Right lobe of liver (tissue), 6 donors: Measurements from ENCODE around the gene IWS1. TPM values are rescaled to one million over a fixed set of nuclear protein-coding genes. Genes with fewer than 3 reads are reported as not detected.

ENCODE experiments used
- ATAC-seq, 4 donors: fragments of 200-7000 bp; cut with Tn5 transposase; one replicate each; pipeline ENCODE4 v1.9.1; 2020; ENCODE audit warnings: mild to moderate bottlenecking in 4 of 4, moderate library complexity in 4 of 4
- DNase-seq, 3 donors: peaks; one replicate each; pipeline ENCODE4 v3.0.0-alpha.2; 2020
- H3K27ac ChIP-seq, 3 donors: fragments of 200-600 bp; one replicate each; pipeline ENCODE4 v1.8.0; 2022
- H3K27me3 ChIP-seq, 2 donors: fragments of 200-600 bp; one replicate each; pipeline ENCODE4 v1.8.0; 2022
- H3K36me3 ChIP-seq, 4 donors: fragments of 200-600 bp; sonication (generic) in 1 of 4; one replicate each; pipeline versions ENCODE4 v1.5.1 to v1.8.0; 2017 to 2022; ENCODE audit warnings: control low read depth in 1 of 4
- H3K4me1 ChIP-seq, 4 donors: fragments of 200-600 bp; sonication (generic) in 1 of 4; one replicate each; pipeline versions ENCODE4 v1.5.1 to v1.8.0; 2017 to 2022; ENCODE audit warnings: control low read depth in 1 of 4
- H3K4me3 ChIP-seq, 3 donors: fragments of 200-600 bp; one replicate each; pipeline ENCODE4 v1.8.0; 2022
- H3K9me3 ChIP-seq, 4 donors: fragments of 200-600 bp; sonication (generic) in 1 of 4; one replicate each; pipeline versions ENCODE4 v1.5.1 to v1.8.0; 2017 to 2022; ENCODE audit warnings: control low read depth in 1 of 4
- CTCF ChIP-seq, 4 donors: fragments of 200-600 bp in 3 of 4; fragments of 450-650 bp in 1 of 4; IDR thresholded peaks; one replicate each; pipeline versions ENCODE4 v1.5.1 to v1.8.0; 2016 to 2022; ENCODE audit warnings: antibody characterized with exemption in 4 of 4, mild to moderate bottlenecking in 2 of 4
- POLR2A ChIP-seq: fragments of 450-650 bp; IDR thresholded peaks from one replicate; pipeline ENCODE4 v1.6.1; 2017; ENCODE audit warnings: antibody characterized with exemption, mild to moderate bottlenecking
- WGBS: methylation state at CpG from one replicate; pipeline ENCODE4 v1.1.6; 2018; ENCODE audit warnings: low coverage, low lambda C conversion rate; ENCODE audit not compliant: insufficient coverage; ENCODE audit errors: missing lambda C conversion rate; 5-methylcytosine and 5-hydroxymethylcytosine counted together
- intact Hi-C, 2 donors: fragments of 100-400 bp; cut with DNase I; formaldehyde crosslinking; loops; one replicate each; pipeline versions ENCODE4 v1.11.2 to v1.14.1; 2022
- total RNA-seq, 6 experiments: library from RNA; depleted of rRNA in 2 of 6; stranded (reverse); fragments of >200 nt in 2 of 6; fragmentation: NEBNext Ultra II Directional in 3 of 6; extraction: Animal tissue kit (Norgen Biotek cat#: 25700) in 3 of 6; gene quantifications; one replicate each; pipeline versions ENCODE4 v1.1.0 to v1.2.4, GENCODE V29; 2016 to 2023
- donor health status: DM: no; HTN: yes; CAD: no.
- donor health status: DM: no; HTN: no; CAD: no.
- donor health status: DM: no; HTN: no; CAD: no.
- donor health status: DM: no; HTN: yes; CAD: no.
- donor health status: DM: no; HTN: yes; CAD: no.

IWS1 gene
- total RNA-seq, 6 experiments from 2014 or later = 15.7 to 27.9 (median 20.1) TPM

GRCh38 chr2:127511090-127511695 lies 15.1 kb downstream of the IWS1 start:
- no peak for TF ChIP-seq POLR2A
- H3K9me3 ChIP-seq = no peaks in the 10 kb centered on the region
- no peak overlapping the region for H3K4me3 ChIP-seq
- ATAC-seq (no peak), DNase-seq (no peak)
- 77% methylated on average over 6 of the region's 6 CpGs for WGBS
- peaks cover 0 to 26% (median 6%) of the 10 kb centered on the region in 4 donors for H3K4me1 ChIP-seq
- H3K27ac ChIP-seq = no peak overlapping the region
- no peaks in the 10 kb centered on the region for H3K27me3 ChIP-seq
- H3K36me3 ChIP-seq = peaks cover 0 to 12% (median 0%) of the 10 kb centered on the region in 4 donors
- intact Hi-C loops = no loop called here

- peaks cover under 1 to 18% (median 4%) of the 10 kb centered on the region in 4 donors for H3K36me3 ChIP-seq
- 94% methylated on average over 2 of the region's 2 CpGs for WGBS
- TF ChIP-seq POLR2A = no peak
- no peak for TF ChIP-seq CTCF (IDR thresholded peaks at IDR 0.05)
- no peak overlapping the region for H3K27ac ChIP-seq
- H3K9me3 ChIP-seq = no peaks in the 10 kb centered on the region
- intact Hi-C loops = no loop called here
- H3K4me3 ChIP-seq = no peak overlapping the region
- DNase-seq (no peak), ATAC-seq (no peak)
- H3K4me1 ChIP-seq = peaks cover 0 to 26% (median 6%) of the 10 kb centered on the region in 4 donors
- H3K27me3 ChIP-seq = no peaks in the 10 kb centered on the region
Measured at GRCh38 chr2:127510073-127510472, 16.2 kb downstream of the IWS1 start.

GRCh38 chr2:127508631-127509034 lies 17.7 kb downstream of the IWS1 start:
- intact Hi-C loops = no loop called here
- 15% methylated on average over 3 of the region's 3 CpGs for WGBS
- Histone ChIP-seq H3K36me3 (peaks cover 7 to 21% (median 12%) of the 10 kb centered on the region in 4 donors), H3K4me3 (no peak overlapping the region), H3K9me3 (no peaks in the 10 kb centered on the region), H3K27ac (peak overlapping the region in 1 of 3 donors; percentile 25), H3K4me1 (peaks cover 0 to 26% (median 6%) of the 10 kb centered on the region in 4 donors), H3K27me3 (no peaks in the 10 kb centered on the region)
- DNase-seq (peak; percentile 65 to 85 (median 66)), ATAC-seq (peak; percentile 97 to 99 (median 98))
- TF ChIP-seq POLR2A = no peak
- no peak for TF ChIP-seq CTCF (IDR thresholded peaks at IDR 0.05)

- intact Hi-C loops = no loop called here
- H3K4me3 ChIP-seq = no peak overlapping the region
- TF ChIP-seq POLR2A (no peak), CTCF (IDR thresholded peaks at IDR 0.05) (no peak)
- WGBS = 83% methylated on average over 4 of the region's 4 CpGs
- no peaks in the 10 kb centered on the region for H3K27me3 ChIP-seq
- no peaks in the 10 kb centered on the region for H3K9me3 ChIP-seq
- H3K4me1 ChIP-seq = peaks cover 0 to 26% (median 6%) of the 10 kb centered on the region in 4 donors
- peaks cover 8 to 26% (median 15%) of the 10 kb centered on the region in 4 donors for H3K36me3 ChIP-seq
- H3K27ac ChIP-seq = peak overlapping the region in 1 of 3 donors; percentile 25
- ATAC-seq = no peak
- DNase-seq = no peak
Measured at GRCh38 chr2:127508023-127508630, 18.2 kb downstream of the IWS1 start.

- H3K4me1 ChIP-seq = peaks cover 0 to 26% (median 6%) of the 10 kb centered on the region in 4 donors
- no peak for TF ChIP-seq POLR2A
- no peak for TF ChIP-seq CTCF (IDR thresholded peaks at IDR 0.05)
- no peaks in the 10 kb centered on the region for H3K9me3 ChIP-seq
- 56% methylated on average over 1 of the region's 1 CpG for WGBS
- no peaks in the 10 kb centered on the region for H3K27me3 ChIP-seq
- intact Hi-C loops = no loop called here
- H3K4me3 ChIP-seq = no peak overlapping the region
- H3K27ac ChIP-seq = no peak overlapping the region
- peaks cover 8 to 42% (median 24%) of the 10 kb centered on the region in 4 donors for H3K36me3 ChIP-seq
- no peak for DNase-seq
- no peak for ATAC-seq
Measured at GRCh38 chr2:127506510-127506909, 19.8 kb downstream of the IWS1 start.
